Stimulated activated memory B cell treated with anti-CD40 and anti-IgM and Interleukin-4, amounts not matched to agents 10 μg/mL and 1 μg/mL and 100 μg/mL, for 72 hours (primary cell): ENCODE data around the gene FMNL2.

Source experiments
- ATAC-seq: fragments of 150-1000 bp; cut with Tn5 transposase; 2 replicates; pipeline ENCODE4 v1.10.0; 2021
- H3K27ac Mint-ChIP-seq: one replicate; pipeline ENCODE4 v1.8.0; 2022; ENCODE audit warnings: mild to moderate bottlenecking, mixed read lengths
- H3K27me3 Mint-ChIP-seq: one replicate; pipeline ENCODE4 v1.8.0; 2022; ENCODE audit warnings: mixed read lengths
- H3K36me3 Mint-ChIP-seq: one replicate; pipeline ENCODE4 v1.8.0; 2022; ENCODE audit warnings: mixed read lengths
- H3K4me1 Mint-ChIP-seq: one replicate; pipeline ENCODE4 v1.8.0; 2022; ENCODE audit warnings: mixed read lengths
- H3K4me3 Mint-ChIP-seq: one replicate; pipeline ENCODE4 v1.8.0; 2022; ENCODE audit warnings: mild to moderate bottlenecking, moderate library complexity, mixed read lengths
- H3K9me3 Mint-ChIP-seq: one replicate; pipeline ENCODE4 v1.8.0; 2022; ENCODE audit warnings: mixed read lengths

FMNL2 gene

DNA sequence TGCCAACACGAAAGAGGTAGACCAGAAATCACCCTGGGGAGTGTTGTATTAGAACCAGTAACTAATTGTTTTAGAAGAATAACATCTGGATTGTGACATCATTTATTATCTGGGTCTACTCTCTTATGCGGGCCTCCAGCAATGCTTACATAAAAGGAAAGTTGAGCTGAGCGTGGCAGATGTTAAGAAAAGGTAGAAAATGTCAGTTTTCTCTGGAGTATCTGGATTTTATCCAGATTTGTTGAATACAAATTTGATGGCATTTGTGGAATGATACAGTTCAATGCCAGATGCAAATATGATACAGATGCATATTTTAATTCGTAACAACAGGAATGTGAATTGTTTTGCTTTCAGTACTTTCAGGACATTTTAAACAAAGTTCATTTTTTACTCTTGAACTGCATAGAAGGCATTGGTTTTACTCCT, 292.0 kb downstream of the FMNL2 start:
- H3K27me3 Mint-ChIP-seq: no peaks in the 10 kb centered on the region

DNA sequence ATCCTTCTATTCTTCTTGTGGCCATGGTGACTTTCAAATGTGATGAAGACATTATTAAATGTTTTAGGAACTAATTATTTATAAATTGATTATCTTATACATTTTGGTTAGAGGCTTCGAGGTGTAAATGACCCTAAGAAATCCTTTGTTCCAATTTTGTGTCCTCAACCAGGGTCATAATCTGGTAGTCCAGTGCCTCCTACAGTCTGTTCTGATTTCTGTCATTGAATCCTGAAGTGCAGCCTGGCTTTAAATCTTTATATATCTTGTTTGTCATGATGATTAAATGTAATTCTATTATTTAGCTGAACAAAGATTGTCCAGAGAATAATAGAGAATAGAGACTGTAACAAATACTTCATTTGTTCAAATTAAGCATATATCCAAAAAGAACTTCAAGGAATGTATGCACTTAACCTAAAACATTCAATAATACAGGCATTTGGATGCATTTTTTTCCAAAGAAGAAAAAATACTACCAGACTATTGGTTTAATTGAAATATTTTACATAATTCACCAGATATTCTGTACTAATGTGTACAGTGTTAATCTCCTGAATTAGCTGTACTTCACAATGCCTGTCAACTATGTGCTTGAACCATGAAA, 292.5 kb downstream of the FMNL2 start:
- Mint-ChIP-seq H3K27me3 (no peaks in the 10 kb centered on the region), H3K9me3 (no peaks in the 10 kb centered on the region), H3K27ac (no peak overlapping the region), H3K4me1 (no peaks in the 10 kb centered on the region), H3K4me3 (no peak overlapping the region), H3K36me3 (no peaks in the 10 kb centered on the region)
- ATAC-seq: no peak

More for the DNA sequence above, 292.0 kb downstream of the FMNL2 start:
- ATAC-seq: no peak
- Mint-ChIP-seq H3K4me3 (no peak overlapping the region), H3K9me3 (no peaks in the 10 kb centered on the region), H3K27ac (no peak overlapping the region), H3K36me3 (no peaks in the 10 kb centered on the region), H3K4me1 (no peaks in the 10 kb centered on the region)

DNA sequence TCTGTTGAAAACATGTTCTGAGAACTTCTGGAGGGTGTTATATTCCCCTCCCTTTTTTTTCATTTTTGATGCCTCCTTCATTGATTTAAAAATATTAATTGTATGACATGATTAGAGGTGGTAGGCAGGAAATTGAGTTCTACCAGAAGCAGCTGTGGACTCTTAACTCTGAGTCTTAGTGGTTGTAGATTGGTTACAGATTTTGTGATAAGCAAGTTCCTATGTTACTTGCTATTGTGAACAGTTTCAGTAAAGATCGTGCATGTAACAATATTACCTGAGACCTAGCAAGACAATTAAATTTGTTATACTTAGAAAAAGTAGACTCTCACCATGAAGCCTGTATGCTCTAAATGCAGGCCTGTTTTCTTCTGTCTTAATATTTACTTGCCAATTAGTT, 294.2 kb downstream of the FMNL2 start:
- no peak overlapping the region for H3K4me3 Mint-ChIP-seq
- no peak for ATAC-seq
- H3K27ac Mint-ChIP-seq: no peak overlapping the region
- H3K9me3 Mint-ChIP-seq: no peaks in the 10 kb centered on the region
- no peaks in the 10 kb centered on the region for H3K36me3 Mint-ChIP-seq
- no peaks in the 10 kb centered on the region for H3K4me1 Mint-ChIP-seq
- H3K27me3 Mint-ChIP-seq: no peaks in the 10 kb centered on the region

- Mint-ChIP-seq H3K27me3 (no peaks in the 10 kb centered on the region), H3K27ac (no peak overlapping the region), H3K4me1 (peaks cover 2% of the 10 kb centered on the region), H3K36me3 (no peaks in the 10 kb centered on the region), H3K9me3 (no peaks in the 10 kb centered on the region), H3K4me3 (no peak overlapping the region)
- ATAC-seq: no peak
These were observed 295.5 kb downstream of the FMNL2 start for GRCh38 chr2:152630466-152630865.

DNA sequence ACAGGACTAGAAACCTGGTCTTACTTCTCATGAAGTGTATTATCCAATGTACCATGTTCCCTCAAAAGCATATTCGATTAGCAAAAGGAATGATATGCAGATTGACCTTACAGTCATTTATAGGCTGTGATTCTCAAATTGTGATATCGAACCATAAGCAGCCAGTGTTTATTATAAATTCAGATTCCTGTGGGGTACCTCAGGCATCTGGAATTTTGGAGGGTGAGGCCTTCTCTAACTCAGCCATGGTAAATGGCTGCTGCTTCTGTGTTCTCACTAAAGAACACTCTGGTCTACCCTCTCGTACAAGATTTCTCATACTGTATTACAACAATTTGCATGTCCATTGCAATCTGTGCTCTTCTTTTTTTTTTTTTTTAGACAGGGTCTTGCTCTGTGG, 297.8 kb downstream of the FMNL2 start:
- Mint-ChIP-seq H3K36me3 (no peaks in the 10 kb centered on the region), H3K9me3 (no peaks in the 10 kb centered on the region)

DNA sequence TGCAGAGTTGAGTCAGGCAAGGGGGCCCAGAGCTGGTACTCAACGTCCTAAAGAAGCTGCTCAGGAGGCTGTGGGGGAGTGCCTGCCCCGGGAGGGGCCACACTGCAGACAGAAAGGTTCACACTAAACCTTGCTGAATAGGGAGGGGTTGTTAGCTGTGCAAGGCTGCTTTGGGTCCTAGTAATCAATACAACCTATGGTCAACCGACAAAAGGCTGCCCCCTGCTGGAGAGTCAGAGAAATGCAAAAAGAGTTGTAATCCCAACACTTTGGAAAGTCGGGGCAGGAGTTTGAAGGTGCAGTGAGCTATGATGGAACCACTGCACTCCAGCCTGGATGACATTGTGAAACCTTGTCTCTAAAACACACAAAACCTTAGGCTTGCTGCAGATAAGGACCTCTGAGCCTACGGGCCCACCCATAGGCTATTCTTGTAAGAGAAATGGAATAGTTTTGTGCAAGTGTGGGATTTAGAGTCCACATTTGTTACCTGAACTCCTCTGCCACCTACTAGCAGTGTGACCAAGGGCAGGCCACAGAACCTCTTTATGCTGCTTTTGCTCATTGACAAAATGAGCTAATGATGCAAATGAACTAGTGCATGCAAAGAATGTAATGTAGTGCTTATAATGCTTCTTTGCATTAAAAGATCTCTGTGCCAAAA, 300.8 kb downstream of the FMNL2 start:
- no peaks in the 10 kb centered on the region for H3K36me3 Mint-ChIP-seq
- H3K4me1 Mint-ChIP-seq: peaks cover 5% of the 10 kb centered on the region
- H3K27ac Mint-ChIP-seq: no peak overlapping the region
- H3K9me3 Mint-ChIP-seq: no peaks in the 10 kb centered on the region
- no peak overlapping the region for H3K4me3 Mint-ChIP-seq
- H3K27me3 Mint-ChIP-seq: no peaks in the 10 kb centered on the region
- ATAC-seq: peak; percentile 43

More for the DNA sequence above, 297.8 kb downstream of the FMNL2 start:
- no peak for ATAC-seq
- H3K27ac Mint-ChIP-seq: no peak overlapping the region
- no peaks in the 10 kb centered on the region for H3K27me3 Mint-ChIP-seq
- H3K4me3 Mint-ChIP-seq: no peak overlapping the region
- H3K4me1 Mint-ChIP-seq: peaks cover 5% of the 10 kb centered on the region

DNA sequence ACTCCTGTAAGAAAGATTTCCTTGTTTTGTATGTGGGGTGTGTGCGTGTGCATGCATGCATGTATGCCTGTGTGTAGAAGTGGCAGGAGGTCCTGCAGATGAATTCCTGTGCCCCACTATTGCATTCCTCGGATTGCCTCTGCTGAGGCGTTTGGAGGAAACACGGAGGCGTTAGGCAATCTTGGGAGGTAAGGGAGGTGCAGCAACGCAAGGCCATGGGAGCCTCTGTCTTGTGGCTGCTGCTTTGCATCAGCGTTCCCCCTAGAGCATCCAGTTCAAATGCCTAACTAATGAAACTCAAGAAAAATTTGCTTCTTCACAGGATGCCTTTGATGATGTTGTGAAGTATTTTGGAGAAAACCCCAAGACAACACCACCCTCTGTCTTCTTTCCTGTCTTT, 302.3 kb downstream of the FMNL2 start:
- Mint-ChIP-seq H3K36me3 (no peaks in the 10 kb centered on the region), H3K4me3 (no peak overlapping the region), H3K27me3 (no peaks in the 10 kb centered on the region), H3K27ac (no peak overlapping the region), H3K4me1 (peaks cover 5% of the 10 kb centered on the region), H3K9me3 (no peaks in the 10 kb centered on the region)
- no peak for ATAC-seq

DNA sequence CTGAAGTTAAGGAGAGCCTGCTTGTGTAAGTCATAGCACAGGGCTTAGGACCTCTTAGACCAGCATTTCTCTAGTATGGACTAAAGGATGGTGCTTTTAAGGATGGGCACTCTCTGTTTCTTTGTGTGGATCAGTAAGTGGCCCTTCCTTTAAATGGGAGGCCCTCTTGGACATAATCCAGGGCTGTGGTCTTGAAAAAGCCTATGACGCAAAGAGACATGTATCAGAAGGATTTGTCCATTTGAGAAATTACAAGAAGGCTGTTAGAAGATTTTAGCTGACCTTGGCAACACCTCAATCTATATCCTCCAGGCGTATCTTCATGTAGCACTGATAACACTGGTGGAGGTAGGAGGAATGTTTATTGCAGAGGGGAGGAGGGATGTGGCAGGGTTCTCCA, 303.1 kb downstream of the FMNL2 start:
- H3K36me3 Mint-ChIP-seq: no peaks in the 10 kb centered on the region
- no peak for ATAC-seq
- no peaks in the 10 kb centered on the region for H3K9me3 Mint-ChIP-seq
- no peak overlapping the region for H3K27ac Mint-ChIP-seq
- H3K27me3 Mint-ChIP-seq: no peaks in the 10 kb centered on the region
- peaks cover 5% of the 10 kb centered on the region for H3K4me1 Mint-ChIP-seq
- H3K4me3 Mint-ChIP-seq: no peak overlapping the region

- Mint-ChIP-seq H3K27ac (no peak overlapping the region), H3K27me3 (no peaks in the 10 kb centered on the region), H3K36me3 (no peaks in the 10 kb centered on the region), H3K4me3 (no peak overlapping the region), H3K9me3 (no peaks in the 10 kb centered on the region), H3K4me1 (peaks cover 5% of the 10 kb centered on the region)
- ATAC-seq: no peak
These were observed 303.6 kb downstream of the FMNL2 start for GRCh38 chr2:152638590-152638989.

- Mint-ChIP-seq H3K36me3 (no peaks in the 10 kb centered on the region), H3K27ac (no peak overlapping the region)
These were observed 309.4 kb downstream of the FMNL2 start for GRCh38 chr2:152644189-152644873.

DNA sequence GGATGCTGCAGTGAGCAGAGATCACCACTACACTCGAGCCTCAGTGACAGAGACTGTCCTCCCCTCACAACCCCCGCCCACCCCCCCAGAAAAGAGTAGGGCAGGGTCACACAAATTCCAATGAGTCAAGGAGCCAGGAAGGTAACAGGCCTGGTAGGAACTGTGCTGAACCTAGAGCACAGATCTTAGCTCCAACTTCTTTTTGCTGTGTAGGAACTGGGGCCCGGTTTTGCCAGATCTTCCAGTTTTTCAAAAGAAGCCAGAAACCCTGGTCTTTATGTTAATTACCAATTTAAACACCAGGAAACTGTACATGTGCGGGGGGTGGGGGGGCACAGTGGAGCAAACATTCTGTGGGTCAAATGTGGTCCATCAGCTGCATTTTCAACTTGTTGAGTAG, 311.3 kb downstream of the FMNL2 start:
- Mint-ChIP-seq H3K27ac (no peak overlapping the region), H3K36me3 (peaks cover 4% of the 10 kb centered on the region), H3K27me3 (no peaks in the 10 kb centered on the region), H3K4me1 (no peaks in the 10 kb centered on the region), H3K4me3 (no peak overlapping the region), H3K9me3 (no peaks in the 10 kb centered on the region)
- ATAC-seq: no peak

More at GRCh38 chr2:152644189-152644873, 309.4 kb downstream of the FMNL2 start:
- Mint-ChIP-seq H3K4me1 (no peaks in the 10 kb centered on the region), H3K27me3 (no peaks in the 10 kb centered on the region), H3K9me3 (no peaks in the 10 kb centered on the region), H3K4me3 (no peak overlapping the region)
- no peak for ATAC-seq

GRCh38 chr2:152646775-152647174, 311.8 kb downstream of the FMNL2 start:
- no peaks in the 10 kb centered on the region for H3K9me3 Mint-ChIP-seq
- no peak for ATAC-seq
- no peaks in the 10 kb centered on the region for H3K4me1 Mint-ChIP-seq
- H3K36me3 Mint-ChIP-seq: peaks cover 5% of the 10 kb centered on the region
- H3K4me3 Mint-ChIP-seq: no peak overlapping the region
- no peak overlapping the region for H3K27ac Mint-ChIP-seq
- no peaks in the 10 kb centered on the region for H3K27me3 Mint-ChIP-seq

- no peaks in the 10 kb centered on the region for H3K4me1 Mint-ChIP-seq
- H3K9me3 Mint-ChIP-seq: no peaks in the 10 kb centered on the region
- H3K4me3 Mint-ChIP-seq: no peak overlapping the region
- H3K27me3 Mint-ChIP-seq: no peaks in the 10 kb centered on the region
- peaks cover 5% of the 10 kb centered on the region for H3K36me3 Mint-ChIP-seq
- H3K27ac Mint-ChIP-seq: no peak overlapping the region
- ATAC-seq: no peak
These were observed 312.6 kb downstream of the FMNL2 start for GRCh38 chr2:152647552-152647951.

DNA sequence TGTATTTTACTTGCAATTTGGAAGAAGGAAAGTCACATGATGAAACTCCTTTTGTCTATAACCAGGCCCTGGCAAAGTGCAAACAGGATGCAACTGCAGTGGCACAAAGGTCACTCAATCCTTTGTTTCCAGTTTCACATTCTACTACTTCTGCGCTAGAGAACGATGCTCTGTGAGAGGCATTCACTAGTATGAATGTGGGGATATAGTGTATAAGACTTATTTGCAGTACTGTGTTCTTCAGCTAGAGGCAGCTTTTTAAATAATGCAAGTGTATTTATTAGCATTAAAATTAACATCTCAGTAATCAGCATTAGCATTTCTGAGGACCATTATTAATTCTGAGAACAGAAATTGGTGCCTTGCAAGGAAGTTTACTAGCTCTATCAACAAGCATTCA, 313.4 kb downstream of the FMNL2 start:
- H3K9me3 Mint-ChIP-seq: no peaks in the 10 kb centered on the region
- no peaks in the 10 kb centered on the region for H3K4me1 Mint-ChIP-seq
- no peak overlapping the region for H3K4me3 Mint-ChIP-seq
- H3K27me3 Mint-ChIP-seq: no peaks in the 10 kb centered on the region
- H3K36me3 Mint-ChIP-seq: peaks cover 5% of the 10 kb centered on the region
- no peak for ATAC-seq
- no peak overlapping the region for H3K27ac Mint-ChIP-seq

- no peak for ATAC-seq
- Mint-ChIP-seq H3K27ac (no peak overlapping the region), H3K36me3 (peaks cover 5% of the 10 kb centered on the region), H3K9me3 (no peaks in the 10 kb centered on the region), H3K4me1 (no peaks in the 10 kb centered on the region), H3K27me3 (no peaks in the 10 kb centered on the region), H3K4me3 (no peak overlapping the region)
These were observed 315.0 kb downstream of the FMNL2 start for GRCh38 chr2:152649997-152650396.
